Nucleus accumbens (tissue), 56 donors: ENCODE measurements around the gene RGS7.
A peak's percentile ranks its signal among the peaks of the same experiment; 100 is the strongest.
"Not testable (repeated sequence)": the region's sequence is repeated elsewhere in the genome, so short reads cannot be mapped to it uniquely, and the experiment has no call there.

Experiments
- DNase-seq, 56 donors: peaks; one replicate each; lab custom pipeline; 2025; lab: John Stamatoyannopoulos, UW

RGS7 gene

DNA sequence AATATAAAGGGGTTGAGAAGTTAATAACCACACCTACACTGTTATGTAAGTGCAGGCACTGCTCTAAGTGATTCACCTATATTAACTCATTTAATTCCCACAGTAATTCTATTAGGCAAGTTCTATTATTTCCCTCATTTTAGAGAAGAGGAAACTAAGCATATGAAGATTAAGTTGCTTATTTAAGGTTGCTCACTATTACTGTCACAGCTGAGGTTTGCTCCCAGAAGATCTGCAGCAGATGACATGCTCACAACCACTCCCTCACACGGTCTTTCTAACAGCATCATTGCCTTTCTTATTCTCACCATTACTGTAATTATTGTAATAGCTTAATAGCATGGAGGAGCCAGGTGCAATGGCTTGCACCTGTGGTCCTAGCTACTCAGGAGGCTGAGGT, 548.6 kb downstream of the RGS7 start:
- peak in 13 of 56 donors; percentile 2 to 37 (median 16) for DNase-seq

DNA sequence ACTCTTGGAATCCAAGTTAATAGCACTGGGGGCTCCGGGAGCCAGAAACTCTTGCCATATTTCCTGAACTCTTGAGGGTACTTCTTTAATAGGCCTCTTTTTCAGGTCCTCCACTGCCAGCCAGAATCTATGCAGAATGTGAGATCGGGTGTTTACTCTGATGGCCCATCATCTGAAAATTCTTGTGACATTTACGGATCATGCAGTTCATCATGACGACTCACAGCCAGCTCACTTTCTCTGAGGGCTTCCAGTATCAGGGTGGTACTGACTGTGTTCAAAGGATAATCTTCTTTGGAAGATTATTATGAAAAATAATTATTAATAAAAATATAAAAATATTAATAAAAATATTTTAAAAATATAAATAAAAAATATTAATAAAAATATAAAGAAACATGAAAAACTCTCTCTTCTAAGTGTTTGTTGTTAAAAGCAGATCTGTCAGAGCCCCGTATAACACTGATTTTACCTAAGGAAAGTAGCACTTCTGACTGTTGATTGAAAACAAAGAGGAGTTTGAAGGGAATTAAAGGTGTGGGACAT, 550.7 kb downstream of the RGS7 start:
- no peak for DNase-seq

DNA sequence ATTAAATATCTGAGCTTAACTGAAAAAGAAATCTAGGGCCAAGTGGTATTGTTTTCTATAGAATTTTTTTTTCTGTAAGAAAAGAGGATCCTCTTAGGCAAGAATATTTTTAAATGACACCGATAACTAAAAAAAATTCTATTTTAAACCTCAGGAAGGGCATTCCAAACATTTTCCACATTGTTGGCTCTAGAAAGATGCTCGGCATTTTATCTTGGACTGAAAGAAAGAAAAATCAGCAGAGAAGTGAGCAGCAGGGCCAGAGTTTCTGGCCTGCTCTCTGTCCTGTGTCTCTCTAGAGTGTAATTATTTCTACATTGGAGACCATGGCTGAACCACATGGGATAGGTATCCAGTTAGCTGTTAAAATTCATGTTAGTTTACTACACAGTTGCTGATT, 552.5 kb downstream of the RGS7 start:
- no peak for DNase-seq

DNA sequence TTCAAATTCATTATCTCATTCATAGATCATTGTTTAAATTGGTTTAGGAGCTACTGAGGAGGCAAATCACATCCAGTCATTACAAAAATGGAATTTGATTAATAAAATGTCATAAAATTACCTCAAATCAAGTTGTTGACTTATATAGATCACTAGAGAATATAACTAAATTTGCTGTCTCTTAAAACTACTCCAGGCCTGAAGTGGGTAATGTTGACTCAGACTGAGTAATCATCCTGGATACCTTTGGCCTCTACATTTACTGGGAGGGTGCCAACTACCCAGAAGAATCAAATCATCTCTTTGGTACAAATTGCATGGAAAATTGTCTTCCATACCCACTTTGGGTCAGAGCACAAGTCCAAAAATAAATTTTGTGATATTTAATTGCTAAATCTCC, 553.9 kb downstream of the RGS7 start:
- no peak for DNase-seq

DNA sequence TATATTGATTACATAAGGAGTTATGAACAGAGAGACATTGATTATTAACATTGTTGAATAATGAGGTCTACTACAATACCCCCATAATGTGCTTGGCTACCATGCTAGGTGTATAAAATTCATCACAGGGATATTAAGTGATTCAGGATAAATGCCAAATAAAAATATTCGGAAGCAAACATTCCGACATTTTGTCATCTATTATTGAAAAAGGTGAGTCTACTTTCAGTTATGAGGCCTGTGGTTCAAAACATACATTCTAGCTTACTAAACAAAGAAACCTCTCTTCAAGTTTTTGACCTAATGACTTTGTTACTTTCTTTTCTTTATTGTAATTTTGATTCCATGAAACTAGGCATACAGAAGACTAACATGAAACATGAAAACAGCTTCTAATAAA, 554.7 kb downstream of the RGS7 start:
- no peak for DNase-seq

DNA sequence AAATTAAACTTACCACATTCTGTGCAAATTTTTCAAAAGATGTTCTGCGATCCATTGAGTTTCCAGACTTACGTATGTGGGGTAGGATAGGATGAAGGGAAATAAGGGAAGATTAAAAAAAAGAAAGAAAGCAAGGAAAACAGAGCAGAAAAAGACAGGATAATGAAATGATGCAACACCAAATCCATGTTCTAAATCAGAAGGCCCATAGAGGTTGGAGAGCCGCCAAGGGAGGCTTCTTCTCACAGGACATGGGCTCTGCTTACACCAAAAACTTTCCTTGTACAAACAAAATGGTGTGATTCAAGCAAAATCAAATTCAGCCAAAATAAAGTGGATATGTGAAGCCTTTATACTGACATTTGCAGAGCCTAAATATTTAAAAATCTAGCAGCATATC, 555.6 kb downstream of the RGS7 start:
- DNase-seq: no peak

DNA sequence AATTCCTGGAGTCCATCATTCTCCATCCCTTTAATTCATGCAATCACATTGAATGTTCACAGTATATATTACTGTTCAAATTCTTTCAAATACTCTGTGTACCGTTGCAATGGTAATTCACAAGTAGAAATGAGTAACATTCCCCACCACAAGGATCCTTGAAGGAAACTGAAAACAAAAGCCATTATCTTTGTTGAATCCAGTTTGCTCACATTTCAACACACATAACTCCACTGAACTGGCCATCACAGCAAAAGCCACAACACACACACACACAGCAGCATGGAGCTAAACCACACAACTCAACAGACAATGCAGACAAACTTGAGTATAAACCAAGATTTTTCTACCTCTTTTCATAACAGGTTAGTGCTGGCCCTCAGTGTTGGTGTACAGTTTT, 556.7 kb downstream of the RGS7 start:
- DNase-seq: no peak

DNA sequence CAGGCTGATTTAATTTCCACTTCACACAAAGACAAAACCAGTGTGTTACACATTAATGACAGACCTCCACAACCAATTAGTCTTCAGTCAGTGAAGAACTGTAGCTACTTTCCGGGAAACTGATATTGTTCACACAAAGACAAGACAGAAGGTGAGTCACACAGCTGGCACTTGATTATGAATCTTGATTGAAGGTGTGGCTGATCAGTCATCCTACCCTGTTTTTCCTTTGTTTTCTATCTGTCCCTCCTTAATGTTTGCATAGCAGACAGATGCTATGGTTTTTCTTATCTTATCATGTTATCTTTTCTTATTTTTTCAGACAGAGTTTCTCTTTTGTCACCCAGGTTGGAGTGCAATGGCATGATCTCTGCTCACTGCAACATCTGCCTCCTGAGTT, 560.0 kb downstream of the RGS7 start:
- no peak for DNase-seq

DNA sequence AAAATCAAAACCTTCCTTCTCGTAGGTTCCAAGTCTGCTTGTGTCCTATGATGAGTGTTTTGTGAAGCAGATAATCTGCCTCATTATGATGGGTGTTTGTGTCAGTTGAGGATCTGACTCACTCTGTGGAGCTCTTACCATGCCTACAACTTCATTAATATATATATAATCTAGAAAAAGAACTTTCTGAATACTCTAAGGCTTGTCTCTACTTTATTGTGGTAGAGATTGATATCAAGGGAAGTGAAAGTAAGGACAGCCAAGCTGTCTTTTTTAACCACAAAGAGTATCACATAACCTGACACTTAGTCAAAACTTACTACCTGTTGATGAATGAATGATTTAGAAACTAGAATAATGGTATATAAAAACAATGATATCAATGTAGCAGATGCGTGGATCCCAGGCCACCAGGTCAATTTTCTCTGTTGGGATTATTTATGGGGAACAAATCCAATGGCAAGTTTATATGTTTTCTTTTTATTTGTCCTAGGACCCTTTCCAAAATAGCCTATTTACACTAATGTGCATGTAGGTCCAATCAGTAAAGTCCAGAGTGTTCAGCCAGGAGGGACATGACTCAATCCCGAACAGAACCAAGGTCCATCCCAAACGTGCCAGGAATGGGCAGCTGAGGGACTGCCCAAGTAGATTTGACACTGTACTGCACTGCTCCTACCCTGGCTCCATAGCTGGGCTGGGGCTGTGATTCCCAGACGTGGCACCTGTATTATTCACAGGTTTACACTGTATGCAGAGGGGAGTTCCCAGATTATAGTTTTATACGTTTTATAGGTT, 562.8 kb downstream of the RGS7 start:
- no peak for DNase-seq

DNA sequence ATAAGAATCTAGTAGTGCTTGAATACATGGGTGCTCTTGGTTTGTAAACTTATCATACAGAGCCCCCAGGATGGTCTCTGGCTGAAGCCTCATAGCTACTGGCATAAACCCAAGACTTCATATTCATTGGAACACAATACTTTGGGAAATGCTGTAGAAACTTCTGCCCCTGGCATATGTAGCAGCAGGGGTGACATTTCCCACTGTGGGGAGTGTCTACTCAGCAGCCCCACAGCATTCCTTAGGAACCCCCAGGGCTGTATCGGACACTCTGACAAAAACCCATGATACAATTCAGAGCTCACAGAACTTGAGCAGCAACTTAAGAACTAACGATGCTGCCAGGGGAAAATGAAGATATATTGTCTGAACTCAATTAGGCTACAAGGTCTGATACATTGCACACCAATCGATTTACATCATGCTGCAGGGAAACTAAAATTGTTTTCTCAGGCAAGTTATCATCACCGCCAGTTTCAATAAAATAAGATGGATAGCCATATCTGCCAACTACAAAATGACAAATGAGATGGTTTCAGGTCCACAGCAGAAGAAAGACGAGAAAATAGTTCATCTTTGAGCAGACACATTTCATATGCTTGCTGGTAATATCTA, 564.0 kb downstream of the RGS7 start:
- DNase-seq: no peak

DNA sequence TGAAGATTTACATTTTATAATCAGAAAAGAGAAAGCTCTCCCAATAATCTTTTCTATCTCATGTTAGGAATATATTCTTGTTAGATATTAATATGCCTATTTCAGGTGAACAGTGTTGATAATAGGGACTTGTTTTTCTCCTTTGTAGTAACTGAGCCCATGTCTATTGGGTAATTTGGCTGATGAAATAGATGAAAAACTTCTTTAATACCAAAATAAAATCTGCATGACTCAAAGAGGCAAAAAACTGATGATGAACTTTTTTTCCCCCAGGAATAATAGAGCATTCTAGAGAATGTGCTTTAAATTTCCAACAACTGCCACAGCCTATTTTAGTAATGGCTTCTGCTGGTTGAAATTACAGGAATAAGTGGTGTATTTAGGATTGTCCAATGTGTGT, 566.1 kb downstream of the RGS7 start:
- DNase-seq: no peak

DNA sequence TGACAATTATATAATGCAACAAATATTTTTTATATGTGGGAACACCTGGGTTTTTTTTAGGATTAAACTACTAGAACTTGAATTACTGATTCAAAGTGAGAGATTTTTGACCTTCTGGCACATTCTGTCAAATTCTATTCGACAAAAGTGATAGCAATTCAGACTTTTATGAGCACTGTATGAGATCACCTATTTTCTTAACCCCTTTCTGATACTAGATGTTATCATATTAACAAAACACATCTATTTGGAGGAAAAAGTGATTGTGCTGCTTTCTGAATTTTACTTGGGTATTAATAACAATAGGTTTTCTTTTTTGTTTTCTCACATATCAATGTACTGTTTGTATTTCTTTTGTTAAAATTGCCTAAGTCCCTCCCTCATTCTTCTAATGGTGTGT, 570.1 kb downstream of the RGS7 start:
- no peak for DNase-seq

DNA sequence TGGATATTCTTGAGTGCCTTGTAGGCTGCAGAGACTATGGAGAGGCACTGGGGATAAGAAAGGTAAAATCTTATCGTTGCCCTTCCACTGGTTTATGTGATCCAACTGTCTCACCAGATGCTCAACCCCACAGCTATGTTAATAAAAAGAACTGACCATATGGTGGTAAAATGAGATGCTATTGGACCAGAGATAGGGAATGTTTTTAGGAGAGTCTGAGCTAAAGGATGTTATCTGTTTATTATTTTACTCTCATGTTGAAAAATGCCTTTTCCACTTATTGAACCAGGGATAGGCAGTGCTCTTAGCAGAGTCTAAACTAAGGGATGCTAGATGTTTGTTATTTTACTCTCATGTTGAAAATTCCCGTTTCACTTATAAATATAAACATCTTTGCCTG, 572.2 kb downstream of the RGS7 start:
- no peak for DNase-seq

DNA sequence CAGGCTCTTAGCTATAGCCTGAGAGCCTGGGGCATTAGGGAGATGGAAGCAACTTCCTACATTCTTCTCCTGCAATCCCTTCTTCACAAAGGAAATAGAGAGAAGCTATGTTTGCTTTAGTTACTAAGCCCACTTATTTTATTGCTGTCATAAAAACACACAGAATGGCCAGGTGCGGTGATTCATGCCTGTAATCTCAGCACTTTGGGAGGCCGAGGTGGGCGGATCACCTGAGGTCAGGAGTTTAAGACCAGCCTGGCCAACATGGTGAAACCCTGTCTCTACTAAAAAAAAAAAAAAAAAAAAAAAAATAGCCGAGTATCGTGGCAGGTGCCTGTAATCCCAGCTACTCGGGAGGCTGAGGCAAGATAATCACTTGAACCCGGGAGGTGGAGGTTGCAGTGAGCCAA, 573.3 kb downstream of the RGS7 start:
- not testable (repeated sequence) for DNase-seq

DNA sequence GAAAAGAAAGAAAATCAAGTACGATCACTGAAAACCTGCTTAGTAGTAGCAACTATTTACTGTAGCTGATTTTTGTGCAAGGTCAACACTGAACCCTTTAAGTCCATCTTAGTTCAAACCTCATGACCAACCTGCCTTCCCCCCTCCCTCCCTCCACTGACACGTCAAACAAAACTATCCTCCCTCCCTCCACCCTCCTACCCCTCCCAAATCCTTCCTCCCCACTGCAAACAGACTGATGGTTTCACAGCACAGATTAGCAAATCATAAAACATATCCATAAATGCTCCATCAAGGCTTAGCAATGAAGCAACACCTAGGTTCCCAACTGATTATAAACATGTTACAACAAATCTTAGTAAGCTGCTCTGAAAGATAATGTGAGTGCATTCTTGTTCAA, 580.8 kb downstream of the RGS7 start:
- DNase-seq: no peak

DNA sequence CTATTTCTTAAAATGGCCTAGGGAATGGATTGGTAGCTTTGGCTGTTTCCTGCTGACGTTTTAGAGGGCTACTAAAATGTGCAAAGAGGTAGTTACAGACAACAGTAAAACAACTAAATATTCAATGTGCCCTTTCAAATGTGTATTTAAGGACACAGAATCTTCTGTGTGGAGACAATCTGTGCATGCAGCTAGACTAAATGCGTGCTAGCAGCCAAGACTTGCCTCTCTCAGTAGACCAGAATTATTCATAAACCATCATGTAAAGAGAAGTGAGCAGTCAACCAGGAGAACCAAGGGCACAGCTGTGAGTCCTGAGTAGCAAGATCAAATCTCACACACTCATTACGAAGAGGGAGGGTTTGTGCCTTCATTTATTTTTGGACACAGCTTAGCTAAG, 584.9 kb downstream of the RGS7 start:
- DNase-seq: no peak

DNA sequence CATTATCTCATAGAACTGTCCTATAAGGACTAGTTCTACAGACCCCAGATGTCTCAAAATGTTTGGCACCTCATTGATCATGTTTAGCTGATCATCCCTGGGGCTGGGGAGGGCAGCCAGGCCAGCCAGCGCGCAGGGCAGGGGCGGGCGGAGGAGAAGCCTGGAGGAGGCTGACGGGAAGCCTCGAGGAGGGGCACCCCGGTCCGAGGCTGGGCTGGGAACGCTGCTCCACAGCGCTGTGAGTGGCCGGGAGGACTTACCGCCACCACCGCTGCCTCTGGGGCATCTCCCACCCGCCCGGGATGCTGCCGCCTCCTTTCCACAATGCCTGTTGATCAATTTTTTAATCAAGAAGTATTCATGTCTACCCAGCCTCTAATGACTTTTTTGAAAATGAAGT, 585.6 kb downstream of the RGS7 start:
- no peak for DNase-seq

DNA sequence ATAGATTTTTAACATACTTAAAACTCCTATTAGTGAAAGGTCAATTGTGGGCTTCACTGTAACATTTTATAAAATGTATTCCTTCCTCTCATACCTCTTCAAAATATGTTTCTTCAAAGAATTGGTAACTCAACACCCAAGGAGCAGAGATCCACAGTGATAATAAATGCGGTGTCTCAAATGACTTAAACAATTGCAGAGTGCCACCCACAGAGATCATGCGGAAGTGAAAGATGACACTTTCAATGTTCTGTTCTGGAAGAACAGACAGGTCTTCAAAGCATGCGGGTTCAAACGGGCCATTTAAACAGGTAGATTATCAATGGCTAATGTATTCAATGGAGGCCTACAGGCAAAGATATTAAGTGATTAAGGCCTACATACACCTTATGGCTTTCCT, 588.0 kb downstream of the RGS7 start:
- no peak for DNase-seq

DNA sequence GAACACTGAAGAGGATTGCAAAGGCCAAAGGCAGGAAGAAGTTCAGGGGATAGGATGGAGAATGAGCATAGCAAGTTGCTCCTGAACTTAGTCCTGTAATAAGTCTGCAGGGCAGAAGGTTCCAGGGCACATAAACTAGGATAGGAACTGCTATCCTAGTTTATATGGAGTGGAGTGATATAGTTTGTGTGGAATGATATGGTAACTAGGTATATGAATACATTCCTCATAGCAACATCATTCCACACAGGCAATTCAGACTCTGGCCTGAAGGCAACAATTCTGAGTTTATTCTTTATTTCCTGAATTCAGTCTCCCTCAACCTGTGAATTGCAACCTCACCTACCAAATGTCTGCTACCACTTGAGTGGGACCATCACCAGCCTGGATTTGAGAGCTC, 590.2 kb downstream of the RGS7 start:
- DNase-seq: no peak

DNA sequence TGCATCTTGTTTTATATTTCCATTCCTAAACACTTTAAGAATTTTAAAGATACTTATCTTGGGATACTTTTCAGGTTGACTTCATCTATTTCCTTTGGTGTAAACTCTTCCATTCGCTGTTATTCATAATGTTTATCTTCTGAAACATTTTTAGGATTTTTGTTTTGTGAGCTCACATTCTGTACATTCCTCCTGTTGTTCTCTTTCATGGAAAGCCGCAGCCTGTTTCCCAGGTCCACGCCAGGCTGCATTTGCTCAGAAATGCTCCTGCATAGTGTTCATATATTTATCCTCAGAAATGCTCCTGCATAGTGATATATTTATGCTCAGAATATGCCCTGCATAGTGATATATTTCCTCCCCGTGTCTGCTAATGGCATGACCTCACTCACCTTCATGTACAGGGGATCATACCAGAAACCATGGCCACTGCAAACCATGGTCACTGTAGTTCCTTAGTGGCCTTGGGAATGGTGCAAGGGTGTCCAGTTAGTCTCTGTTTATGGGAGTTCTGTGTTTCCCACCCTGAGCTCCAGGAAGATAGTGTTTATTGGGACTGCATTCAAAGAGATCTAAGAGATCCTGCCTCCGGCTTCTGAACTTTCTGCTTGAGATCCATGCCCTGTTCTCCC, 591.2 kb downstream of the RGS7 start:
- DNase-seq: no peak

DNA sequence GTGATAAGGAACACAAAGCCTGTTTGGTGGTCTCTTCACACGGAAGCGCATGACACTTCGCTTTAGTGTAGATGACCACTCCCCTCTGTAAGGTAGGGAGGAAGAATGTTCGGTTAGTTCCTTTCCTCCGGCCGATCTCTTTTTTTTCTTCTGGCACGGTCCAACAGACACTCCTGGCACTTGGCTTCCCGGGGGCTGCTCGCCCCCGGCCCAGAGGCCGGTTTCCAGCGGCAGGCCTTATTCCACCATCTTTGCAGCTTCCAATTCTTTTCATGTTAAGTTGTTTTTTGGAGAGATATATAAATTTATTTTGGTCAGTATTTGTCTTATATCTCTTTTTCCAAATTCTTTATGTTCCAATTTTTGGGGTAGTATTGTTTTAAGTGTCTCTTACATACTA, 593.2 kb downstream of the RGS7 start:
- no peak for DNase-seq

DNA sequence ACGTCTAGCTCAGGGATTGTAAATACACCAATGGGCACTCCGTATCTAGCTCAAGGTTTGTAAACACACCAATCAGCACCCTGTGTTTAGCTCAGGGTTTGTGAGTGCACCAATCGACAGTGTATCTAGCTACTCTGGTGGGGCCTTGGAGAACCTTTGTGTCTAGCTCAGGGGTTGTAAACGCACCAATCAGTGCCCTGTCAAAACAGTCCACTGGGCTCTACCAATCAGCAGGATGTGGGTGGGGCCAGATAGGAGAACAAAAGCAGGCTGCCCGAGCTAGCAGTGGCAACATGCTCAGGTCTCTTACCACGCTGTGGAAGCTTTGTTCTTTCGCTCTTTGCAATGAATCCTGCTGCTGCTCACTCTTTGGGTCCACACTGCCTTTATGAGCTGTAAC, 593.9 kb downstream of the RGS7 start:
- DNase-seq: not testable (repeated sequence)
